Epithelial cell of proximal tubule (primary cell): ENCODE results near the gene RAB11FIP3. TPM values are rescaled to one million over a fixed set of nuclear protein-coding genes. Genes with fewer than 3 reads are reported as not detected.

Experiments used
- DNase-seq: peaks from one replicate; pipeline ENCODE4 v3.0.0-alpha.2; 2011; ENCODE audit warnings: low read depth
- H3K4me3 ChIP-seq: 2 replicates; pipeline ENCODE4 v1.5.1; 2011; ENCODE audit warnings: low read depth, mild to moderate bottlenecking, low read length
- CTCF ChIP-seq: conservative IDR thresholded peaks from 2 replicates; pipeline ENCODE4 v1.5.1; 2012; ENCODE audit warnings: low read depth, mild to moderate bottlenecking, low read length
- total RNA-seq: library from RNA; depleted of rRNA; stranded (reverse); fragments of >200 nt; gene quantifications from 2 replicates; pipeline ENCODE4 v1.2.3, GENCODE V29; 2015

RAB11FIP3 gene
- total RNA-seq, 1 donor from 2014 or later = 29.1 TPM

GRCh38 chr16:527015-527903 lies 101.8 kb downstream of the RAB11FIP3 start, which contains the start of gene CAPN15:
CAPN15 (plus strand) TSS chr16:527712; CDS start chr16:546839, 19,127 bp downstream.
- no peak for TF ChIP-seq CTCF
- DNase-seq = no peak
- H3K4me3 ChIP-seq = peak within 1 kb of the TSS; percentile 73

- no peak for DNase-seq
- TF ChIP-seq CTCF = no peak
- peak overlapping the region; percentile 73 for H3K4me3 ChIP-seq
Measured at GRCh38 chr16:528111-529011, 102.9 kb downstream of the RAB11FIP3 start.

GRCh38 chr16:529012-529575 lies 103.6 kb downstream of the RAB11FIP3 start:
- peak overlapping the region; percentile 73 for H3K4me3 ChIP-seq
- DNase-seq = no peak
- TF ChIP-seq CTCF = no peak

- peak overlapping the region; percentile 4 for H3K4me3 ChIP-seq
- no peak for DNase-seq
- no peak for TF ChIP-seq CTCF
Measured at GRCh38 chr16:530111-530817, 104.8 kb downstream of the RAB11FIP3 start.

GRCh38 chr16:531494-532125 lies 106.2 kb downstream of the RAB11FIP3 start:
- no peak for TF ChIP-seq CTCF
- DNase-seq = no peak
- no peak overlapping the region for H3K4me3 ChIP-seq
